ENCODE measurements around the gene RCAN3. TPM values are rescaled to one million over a fixed set of nuclear protein-coding genes. Genes with fewer than 3 reads are reported as not detected.

Gene RCAN3
- total and polyA plus RNA-seq, 2 of the 13 experiments (the other 11 are each of a cell fraction or from before 2014, with no cell fraction given) = 12.2 to 13.3 TPM

GRCh38 chr1:24452922-24453485, 49.6 kb upstream of the RCAN3 start:
- H3K27me3 ChIP-seq (ENCODE audit: control insufficient read depth in 1 of 2, insufficient read depth in 2 of 2, low read length in 2 of 2) = no peaks in the 10 kb centered on the region
- no peak overlapping the region for H3K9ac ChIP-seq (ENCODE audit: insufficient read depth, low read depth, low read length)
- DNase-seq (ENCODE audit: low spot score) = no peak
- H3K4me1 ChIP-seq (ENCODE audit: insufficient read depth, low read length) = no peaks in the 10 kb centered on the region
- no peak for FAIRE-seq
- no peak overlapping the region for H2AFZ ChIP-seq (ENCODE audit: low read length)
- H3K79me2 ChIP-seq (ENCODE audit: insufficient read depth, low read length) = no peaks in the 10 kb centered on the region
- no peaks in the 10 kb centered on the region for H3K9me3 ChIP-seq (ENCODE audit: low read length)
- H4K20me1 ChIP-seq (ENCODE audit: insufficient read depth, low read length) = no peaks in the 10 kb centered on the region
- H3K27ac ChIP-seq (ENCODE audit: extremely low read length, insufficient read depth, low read length) = no peak overlapping the region
- POLR2A ChIA-PET = interaction anchor here (0.8 kb wide), 1 partner anchor 33 kb away, joined by 4 read pairs; no protein-coding TSS in a partner anchor
- in situ Hi-C loops (cut with HindIII; ENCODE audit: extremely low pct_ligation_motif_present, low pct_unique_long_range_greater_than_20kb) (no loop called here), intact Hi-C loops (cut with micrococcal nuclease; ENCODE audit: unreplicated experiment) (no loop called here)
- H3K4me3 ChIP-seq (replicated peaks in 1 of 3; ENCODE audit: insufficient read depth in 1 of 3, low read depth in 2 of 3, low read length in 3 of 3) = no peak overlapping the region
- no peak for ATAC-seq
- no peak for TF ChIP-seq NBN (conservative IDR thresholded peaks at IDR 0.05)
- no peak for TF ChIP-seq ATM (IDR thresholded peaks at IDR 0.05; ENCODE audit: borderline replicate concordance)
- no peak for TF ChIP-seq NR2C2 (CRISPR knock-in tag; IDR thresholded peaks at IDR 0.05; ENCODE audit: borderline replicate concordance)
- TF ChIP-seq THAP11 (CRISPR knock-in tag; IDR thresholded peaks at IDR 0.05) = no peak
- no peak for TF ChIP-seq NFE2 (CRISPR knock-in tag; IDR thresholded peaks at IDR 0.05)
- no peak for TF ChIP-seq GTF2F1 (IDR thresholded peaks at IDR 0.05; ENCODE audit: low read length)
- no peak for TF ChIP-seq ZNF598 (CRISPR knock-in tag; IDR thresholded peaks at IDR 0.05; ENCODE audit: borderline replicate concordance)
- TF ChIP-seq ZNF629 (CRISPR knock-in tag; conservative IDR thresholded peaks at IDR 0.05) = no peak
- no peak for TF ChIP-seq ZNF775 (CRISPR knock-in tag; IDR thresholded peaks at IDR 0.05; ENCODE audit: borderline replicate concordance)
- TF ChIP-seq ZNF530 (CRISPR knock-in tag; IDR thresholded peaks at IDR 0.05; ENCODE audit: low read depth) = no peak
- TF ChIP-seq ZNF33A (CRISPR knock-in tag; IDR thresholded peaks at IDR 0.05; ENCODE audit: borderline replicate concordance) = no peak
- CTCF ChIA-PET (ENCODE audit: low intra/inter-chr PET ratio, low total read pairs) = no interaction called here
- 90% methylated on average over 8 of the region's 8 CpGs for WGBS (ENCODE audit: low lambda C conversion rate)
- BruUV-seq (replicated peaks) = no TSS peak
- H3K4me2 ChIP-seq (ENCODE audit: low read depth, low read length) = no peak overlapping the region
- peaks cover 0 to 13% of the 10 kb centered on the region in 2 experiments; a peak in 3 of 5 replicates for H3K36me3 ChIP-seq (replicated peaks in 1 of 2; ENCODE audit: control insufficient read depth in 1 of 2, insufficient read depth in 2 of 2, low read length in 2 of 2)

Data from HepG2 (cell line).